H1 (cell line): ENCODE results near the gene MAGI2. TPM values are rescaled to one million over a fixed set of nuclear protein-coding genes. Genes with fewer than 3 reads are reported as not detected.

Experiments
- CTCF ChIA-PET: fragments of 300-600 bp; sonication (Branson Sonifier 250); formaldehyde crosslinking; loops from one replicate; lab custom pipeline; 2021; ENCODE audit not compliant: partially characterized antibody; lab: Charles Lee
- POLR2A ChIA-PET: fragments of 300-600 bp; sonication (Branson Sonifier 250); formaldehyde crosslinking; loops from one replicate; lab custom pipeline; 2021; ENCODE audit warnings: inconsistent platforms; ENCODE audit not compliant: partially characterized antibody; lab: Charles Lee
- DNase-seq, 2 experiments: peaks; one replicate each; pipeline versions ENCODE4 v3.0.0 to v3.0.0-alpha.2; 2010 to 2022; ENCODE audit warnings: low spot score in 2 of 2, low read depth in 1 of 2, mixed read lengths in 1 of 2
- FAIRE-seq: peaks from 2 replicates; lab custom pipeline; 2011; peaks lifted over from hg19 to GRCh38; lab: Jason Lieb, UNC
- H2AFZ ChIP-seq: 2 replicates; pipeline ENCODE4 v1.8.1; 2012; ENCODE audit warnings: low read length, inconsistent platforms
- H2AK5ac ChIP-seq: 2 replicates; pipeline ENCODE4 v1.6.1; 2013; ENCODE audit warnings: low read depth, low read length
- H2BK120ac ChIP-seq: replicated peaks from 2 replicates; pipeline ENCODE3; 2013; ENCODE audit warnings: low read depth, low read length, inconsistent platforms
- H2BK12ac ChIP-seq: 2 replicates; pipeline ENCODE4 v1.6.1; 2013; ENCODE audit warnings: low read depth, low read length
- H2BK15ac ChIP-seq: 2 replicates; pipeline ENCODE4 v1.6.1; 2013; ENCODE audit warnings: low read length
- H2BK20ac ChIP-seq: 2 replicates; pipeline ENCODE4 v1.6.1; 2013; ENCODE audit warnings: low read length
- H2BK5ac ChIP-seq: 2 replicates; pipeline ENCODE4 v1.6.1; 2013; ENCODE audit warnings: low read depth, low read length
- H3K14ac ChIP-seq: 2 replicates; pipeline ENCODE4 v1.6.1; 2013; ENCODE audit warnings: inconsistent platforms; ENCODE audit not compliant: insufficient read length
- H3K18ac ChIP-seq: 2 replicates; pipeline ENCODE4 v1.6.1; 2013; ENCODE audit warnings: low read length; ENCODE audit errors: extremely low read depth
- H3K23ac ChIP-seq: 2 replicates; pipeline ENCODE4 v1.6.1; 2013; ENCODE audit warnings: inconsistent platforms; ENCODE audit not compliant: insufficient read length
- H3K23me2 ChIP-seq: 2 replicates; pipeline ENCODE4 v1.6.1; 2013; ENCODE audit warnings: low read depth, low read length
- H3K27ac ChIP-seq: 2 replicates; pipeline ENCODE4 v1.6.1; 2011; ENCODE audit warnings: low read depth, low read length, inconsistent platforms
- H3K27me3 ChIP-seq, 4 experiments: replicated peaks in 1 of 4; 1 replicate in 1 of 4; 2 replicates in 3 of 4; pipeline versions ENCODE4 v1.6.1 to v1.8.1; 2011 to 2013; ENCODE audit warnings: low read length in 3 of 4, mild to moderate bottlenecking in 3 of 4, inconsistent platforms in 2 of 4, mixed read lengths in 2 of 4, moderate library complexity in 1 of 4; ENCODE audit not compliant: control insufficient read depth in 3 of 4, insufficient read depth in 3 of 4; ENCODE audit errors: extremely low read depth in 1 of 4
- H3K36me3 ChIP-seq, 4 experiments: 2 replicates each; pipeline versions ENCODE4 v1.6.1 to v1.8.1; 2011 to 2013; ENCODE audit warnings: mild to moderate bottlenecking in 4 of 4, low read length in 3 of 4, moderate library complexity in 2 of 4, control low read depth in 1 of 4, inconsistent platforms in 1 of 4; ENCODE audit not compliant: insufficient read depth in 4 of 4, control insufficient read depth in 2 of 4
- H3K4ac ChIP-seq: replicated peaks from 2 replicates; pipeline ENCODE3; 2013; ENCODE audit warnings: low read length, low read depth, mixed read lengths, inconsistent platforms; ENCODE audit not compliant: insufficient read length
- H3K4me1 ChIP-seq, 4 experiments: replicated peaks in 1 of 4; 1 replicate in 1 of 4; 2 replicates in 3 of 4; pipeline versions ENCODE4 v1.6.1 to v1.8.1; 2011 to 2013; ENCODE audit warnings: low read length in 3 of 4, inconsistent platforms in 2 of 4, mixed read lengths in 1 of 4; ENCODE audit not compliant: insufficient read depth in 4 of 4, control insufficient read depth in 3 of 4
- H3K4me2 ChIP-seq, 2 experiments: 2 replicates each; pipeline versions ENCODE4 v1.6.1 to v1.8.1; 2011 to 2013; ENCODE audit warnings: low read depth in 2 of 2, low read length in 2 of 2, control low read depth in 1 of 2, inconsistent platforms in 1 of 2, mild to moderate bottlenecking in 1 of 2; ENCODE audit not compliant: insufficient read depth in 1 of 2
- H3K4me3 ChIP-seq, 4 experiments: fragments of 200-600, 300-600 bp in 1 of 4; sonication (generic), shearing (Covaris generic), sonication (Bioruptor Twin) in 1 of 4; 2 replicates each; pipeline versions ENCODE4 v1.5.1 to v1.8.1; 2011 to 2016; ENCODE audit warnings: low read length in 4 of 4, low read depth in 3 of 4, control low read depth in 2 of 4, inconsistent platforms in 2 of 4, mild to moderate bottlenecking in 2 of 4, mixed read lengths in 1 of 4, moderate library complexity in 1 of 4; ENCODE audit not compliant: insufficient read depth in 2 of 4; ENCODE audit errors: extremely low read depth in 1 of 4
- H3K56ac ChIP-seq: replicated peaks from 2 replicates; pipeline ENCODE3; 2013; ENCODE audit warnings: low read depth, mild to moderate bottlenecking, mixed read lengths, low read length, inconsistent platforms; ENCODE audit not compliant: insufficient read length
- H3K79me1 ChIP-seq: 2 replicates; pipeline ENCODE4 v1.6.1; 2013; ENCODE audit warnings: low read depth, low read length, control low read depth
- H3K79me2 ChIP-seq, 2 experiments: 2 replicates each; pipeline versions ENCODE4 v1.6.1 to v1.8.1; 2012 to 2013; ENCODE audit warnings: low read length in 2 of 2, mild to moderate bottlenecking in 2 of 2, inconsistent platforms in 1 of 2; ENCODE audit not compliant: insufficient read depth in 2 of 2, control insufficient read depth in 1 of 2
- H3K9ac ChIP-seq, 4 experiments: replicated peaks in 1 of 4; 1 replicate in 1 of 4; 2 replicates in 3 of 4; pipeline versions ENCODE4 v1.6.1 to v1.8.1; 2011 to 2013; ENCODE audit warnings: low read depth in 3 of 4, low read length in 3 of 4, control low read depth in 2 of 4, mild to moderate bottlenecking in 2 of 4, moderate library complexity in 2 of 4, inconsistent platforms in 1 of 4; ENCODE audit errors: extremely low read depth in 1 of 4
- H3K9me3 ChIP-seq, 2 experiments: 2 replicates each; pipeline versions ENCODE4 v1.6.1 to v1.8.1; 2012 to 2013; ENCODE audit warnings: mild to moderate bottlenecking in 2 of 2, moderate library complexity in 2 of 2, control low read depth in 1 of 2, inconsistent platforms in 1 of 2, low read depth in 1 of 2, low read length in 1 of 2, mixed read lengths in 1 of 2; ENCODE audit not compliant: insufficient read depth in 2 of 2
- H4K20me1 ChIP-seq, 2 experiments: replicated peaks in 1 of 2; 2 replicates each; pipeline versions ENCODE3 to v1.8.1; 2011 to 2013; ENCODE audit warnings: inconsistent platforms in 2 of 2, low read length in 2 of 2, mild to moderate bottlenecking in 1 of 2; ENCODE audit not compliant: insufficient read depth in 2 of 2, control insufficient read depth in 1 of 2
- H4K5ac ChIP-seq: 2 replicates; pipeline ENCODE4 v1.6.1; 2013; ENCODE audit warnings: low read length, low read depth, mixed read lengths, inconsistent platforms; ENCODE audit not compliant: insufficient read length
- H4K8ac ChIP-seq: 2 replicates; pipeline ENCODE4 v1.8.0; 2013; ENCODE audit warnings: mild to moderate bottlenecking, moderate library complexity, low read length, inconsistent platforms; ENCODE audit not compliant: insufficient read depth; ENCODE audit errors: extremely low read depth
- H4K91ac ChIP-seq: replicated peaks from 2 replicates; pipeline ENCODE3; 2013; ENCODE audit warnings: low read length, mixed read lengths, inconsistent platforms; ENCODE audit not compliant: insufficient read length
- ASH2L ChIP-seq: fragments of 200-600, 300-600 bp; sonication (generic); IDR thresholded peaks from one replicate; pipeline ENCODE4 v1.7.1; 2017; ENCODE audit warnings: low read length
- ATF2 ChIP-seq: IDR thresholded peaks from 2 replicates; pipeline ENCODE4 v1.6.1; 2012; ENCODE audit warnings: low read length, inconsistent platforms
- CREB1 ChIP-seq: IDR thresholded peaks from 2 replicates; pipeline ENCODE4 v1.6.1; 2012; ENCODE audit warnings: inconsistent platforms
- FOSL1 ChIP-seq: IDR thresholded peaks from 2 replicates; pipeline ENCODE4 v1.6.1; 2011; ENCODE audit warnings: mild to moderate bottlenecking, low read depth, low read length, moderate library complexity; ENCODE audit not compliant: insufficient read depth
- JUND ChIP-seq: IDR thresholded peaks from 2 replicates; pipeline ENCODE4 v1.6.1; 2011; ENCODE audit warnings: mild to moderate bottlenecking, improper control_type of control experiment, low read length
- KDM5A ChIP-seq: fragments of 200-600 bp; IDR thresholded peaks from 2 replicates; pipeline ENCODE4 v1.7.1; 2012; ENCODE audit warnings: mild to moderate bottlenecking, low read length, inconsistent platforms, mixed read lengths
- POLR2A ChIP-seq, 2 experiments: IDR thresholded peaks; 1 replicate in 1 of 2; 2 replicates in 1 of 2; pipeline ENCODE4 v1.6.1; 2011; ENCODE audit warnings: low read depth in 2 of 2, low read length in 2 of 2, mild to moderate bottlenecking in 2 of 2; ENCODE audit errors: control extremely low read depth in 1 of 2
- SP1 ChIP-seq: IDR thresholded peaks from 2 replicates; pipeline ENCODE4 v1.6.1; 2011; ENCODE audit warnings: low read depth, low read length
- SP2 ChIP-seq: IDR thresholded peaks from 2 replicates; pipeline ENCODE4 v1.6.1; 2012; ENCODE audit warnings: mild to moderate bottlenecking, low read length, inconsistent platforms
- SP4 ChIP-seq: IDR thresholded peaks from 2 replicates; pipeline ENCODE4 v1.6.1; 2012; ENCODE audit warnings: low read length, inconsistent platforms
- SRF ChIP-seq: IDR thresholded peaks from 2 replicates; pipeline ENCODE4 v1.6.1; 2011; ENCODE audit warnings: mild to moderate bottlenecking, low read depth, low read length, moderate library complexity
- TAF7 ChIP-seq: optimal IDR thresholded peaks from 2 replicates; pipeline ENCODE3; 2011; ENCODE audit warnings: low read depth, mild to moderate bottlenecking, inconsistent platforms, low read length, moderate library complexity, borderline replicate concordance
- TEAD4 ChIP-seq: IDR thresholded peaks from 2 replicates; pipeline ENCODE4 v1.6.1; 2012; ENCODE audit warnings: low read depth, low read length, inconsistent platforms, mixed read lengths
- WGBS, 2 experiments: shearing (Covaris generic) in 1 of 2; methylation state at CpG; one replicate each; pipeline versions ENCODE4 v1.1.6 to v1.1.7; 2013 to 2015; ENCODE audit warnings: low lambda C conversion rate in 2 of 2, mixed read lengths in 2 of 2, inconsistent platforms in 1 of 2, low coverage in 1 of 2, missing lambda C conversion rate in 1 of 2; ENCODE audit not compliant: insufficient replicate concordance in 2 of 2, insufficient coverage in 1 of 2, insufficient read length in 1 of 2; ENCODE audit errors: extremely low coverage in 1 of 2, missing lambda C conversion rate in 1 of 2; 5-methylcytosine and 5-hydroxymethylcytosine counted together
- polyA plus RNA-seq, 7 experiments: library from polyadenylated mRNA; depleted of rRNA in 3 of 7; stranded (reverse) in 5 of 7; unstranded in 2 of 7; fragments of >200 nt in 5 of 7; fragments of 200-250 nt in 2 of 7; gene quantifications; 1 replicate in 5 of 7; 2 replicates in 1 of 7; 4 replicates in 1 of 7; pipeline versions ENCODE4 v1.2.1 to v1.2.3, GENCODE V29; 2011 to 2013; ENCODE audit warnings: missing spikeins in 2 of 7, mixed read lengths in 2 of 7
- total RNA-seq: library from RNA; stranded (reverse); fragmentation: NEBNext Ultra II Directional; extraction: Animal tissue kit (Norgen Biotek cat#: 25700); gene quantifications from 2 replicates; pipeline ENCODE4 v1.2.1, GENCODE V29; 2021
- TF ChIP-seq, protein P1 (sequence below): IDR thresholded peaks from 2 replicates; pipeline ENCODE4 v1.6.1; 2011; ENCODE audit warnings: low read length, improper control_type of control experiment

MAGI2 gene
- total and polyA plus RNA-seq, 2 of the 8 experiments (the other 6 are each of a cell fraction or from before 2014, with no cell fraction given): 6.0 to 27.3 TPM

- Histone ChIP-seq H3K4me2 (no peak overlapping the region), H4K20me1 (no peaks in the 10 kb centered on the region), H4K91ac (no peak overlapping the region), H4K8ac (no peak overlapping the region), H2BK120ac (no peak overlapping the region), H3K9ac (no peak overlapping the region), H2BK15ac (no peak overlapping the region), H3K36me3 (no peaks in the 10 kb centered on the region), H3K4me3 (no peak overlapping the region), H2BK12ac (no peak overlapping the region), H3K14ac (no peak overlapping the region), H3K27ac (no peak overlapping the region), H3K56ac (no peak overlapping the region), H3K4me1 (no peaks in the 10 kb centered on the region), H2BK5ac (no peak overlapping the region), H3K79me1 (no peaks in the 10 kb centered on the region), H3K79me2 (no peaks in the 10 kb centered on the region), H3K9me3 (no peaks in the 10 kb centered on the region), H2BK20ac (no peak overlapping the region), H4K5ac (no peak overlapping the region), H3K18ac (no peak overlapping the region), H3K27me3 (no peaks in the 10 kb centered on the region), H2AFZ (no peak overlapping the region), H3K23ac (no peak overlapping the region), H2AK5ac (no peak overlapping the region), H3K4ac (no peak overlapping the region), H3K23me2 (no peaks in the 10 kb centered on the region)
- ChIA-PET POLR2A (interaction anchor here (0.6 kb wide), 1 partner anchor 17 kb away, joined by 3 read pairs; no protein-coding TSS in a partner anchor), CTCF (interaction anchor here (1.7 kb wide), 1 partner anchor 9 kb away, joined by 6 read pairs; no protein-coding TSS in a partner anchor)
- no peak for DNase-seq
- 91% methylated on average over 3 of the region's 3 CpGs; no CpG with 5 or more reads in 1 of the 2 experiments for WGBS, 2 experiments
- FAIRE-seq: no peak
- TF ChIP-seq SP4 (no peak), ATF2 (no peak), KDM5A (no peak), JUND (no peak), SP1 (no peak), SRF (no peak), POLR2A (IDR thresholded peaks at IDR 0.05; ENCODE audit: control extremely low read depth in 1 of 2, low read depth in 2 of 2, low read length in 2 of 2) (no peak), FOSL1 (no peak), ASH2L (no peak), CREB1 (no peak), TEAD4 (no peak), SP2 (no peak), TAF7 (no peak)
- TF ChIP-seq, protein P1, sequence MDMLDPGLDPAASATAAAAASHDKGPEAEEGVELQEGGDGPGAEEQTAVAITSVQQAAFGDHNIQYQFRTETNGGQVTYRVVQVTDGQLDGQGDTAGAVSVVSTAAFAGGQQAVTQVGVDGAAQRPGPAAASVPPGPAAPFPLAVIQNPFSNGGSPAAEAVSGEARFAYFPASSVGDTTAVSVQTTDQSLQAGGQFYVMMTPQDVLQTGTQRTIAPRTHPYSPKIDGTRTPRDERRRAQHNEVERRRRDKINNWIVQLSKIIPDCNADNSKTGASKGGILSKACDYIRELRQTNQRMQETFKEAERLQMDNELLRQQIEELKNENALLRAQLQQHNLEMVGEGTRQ: no peak
Observed at GRCh38 chr7:79258826-79259225, 194.6 kb downstream of the MAGI2 start.
